ENCODE data around the gene SULT6B1.

DNA sequence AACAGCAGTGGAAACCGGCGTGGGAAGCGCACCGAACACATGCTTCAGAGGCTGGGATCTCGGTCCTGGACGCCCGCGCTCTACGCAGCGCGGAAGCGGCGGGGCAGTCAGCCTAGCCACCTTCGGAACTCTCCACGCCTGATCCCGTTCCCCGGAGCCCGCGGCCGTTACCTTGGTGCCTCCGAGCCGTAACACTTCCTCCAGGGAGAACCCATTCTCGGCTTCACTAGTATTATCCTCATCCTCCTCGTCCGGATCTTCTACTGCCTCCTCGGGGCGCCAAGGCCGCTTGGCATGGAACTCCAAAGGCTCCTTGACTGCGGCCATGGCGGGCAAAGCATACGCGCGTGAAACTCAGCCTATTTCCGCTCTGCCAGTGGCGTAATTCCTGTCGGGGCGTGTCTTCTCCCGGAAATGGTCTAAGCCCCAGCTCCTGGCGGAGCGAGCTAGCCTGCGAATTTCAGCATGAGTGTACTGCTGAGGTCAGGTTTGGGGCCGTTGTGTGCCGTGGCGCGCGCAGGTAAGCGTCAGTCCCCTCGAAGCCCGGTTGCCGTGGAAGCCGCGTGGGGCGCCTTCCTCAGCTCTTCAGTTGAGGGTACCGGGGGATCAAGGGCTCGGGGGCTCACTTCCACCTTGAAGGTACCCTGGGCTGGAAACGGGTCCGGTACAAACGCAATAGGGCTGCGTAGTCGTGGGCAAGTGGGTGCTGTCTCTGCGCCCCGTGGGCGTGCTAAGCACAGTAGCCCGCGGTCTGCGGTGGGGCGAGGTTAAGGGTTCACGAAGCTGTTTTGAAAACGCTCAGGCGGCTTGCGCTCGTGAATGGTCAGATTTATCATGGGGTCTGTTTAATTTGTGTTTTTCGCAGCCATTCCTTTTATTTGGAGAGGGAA lies 43.0 kb upstream of the SULT6B1 start, which contains the start of the genes CEBPZ and NDUFAF7:
- TF ChIP-seq POLR2AphosphoS5 (IDR thresholded peaks at IDR 0.05; ENCODE audit: low read depth, low read length) (peak; percentile 92), TAF1 (IDR thresholded peaks at IDR 0.05; ENCODE audit: borderline replicate concordance, insufficient read depth, low read length) (peak; percentile 95)
- TF ChIP-seq, protein P1, sequence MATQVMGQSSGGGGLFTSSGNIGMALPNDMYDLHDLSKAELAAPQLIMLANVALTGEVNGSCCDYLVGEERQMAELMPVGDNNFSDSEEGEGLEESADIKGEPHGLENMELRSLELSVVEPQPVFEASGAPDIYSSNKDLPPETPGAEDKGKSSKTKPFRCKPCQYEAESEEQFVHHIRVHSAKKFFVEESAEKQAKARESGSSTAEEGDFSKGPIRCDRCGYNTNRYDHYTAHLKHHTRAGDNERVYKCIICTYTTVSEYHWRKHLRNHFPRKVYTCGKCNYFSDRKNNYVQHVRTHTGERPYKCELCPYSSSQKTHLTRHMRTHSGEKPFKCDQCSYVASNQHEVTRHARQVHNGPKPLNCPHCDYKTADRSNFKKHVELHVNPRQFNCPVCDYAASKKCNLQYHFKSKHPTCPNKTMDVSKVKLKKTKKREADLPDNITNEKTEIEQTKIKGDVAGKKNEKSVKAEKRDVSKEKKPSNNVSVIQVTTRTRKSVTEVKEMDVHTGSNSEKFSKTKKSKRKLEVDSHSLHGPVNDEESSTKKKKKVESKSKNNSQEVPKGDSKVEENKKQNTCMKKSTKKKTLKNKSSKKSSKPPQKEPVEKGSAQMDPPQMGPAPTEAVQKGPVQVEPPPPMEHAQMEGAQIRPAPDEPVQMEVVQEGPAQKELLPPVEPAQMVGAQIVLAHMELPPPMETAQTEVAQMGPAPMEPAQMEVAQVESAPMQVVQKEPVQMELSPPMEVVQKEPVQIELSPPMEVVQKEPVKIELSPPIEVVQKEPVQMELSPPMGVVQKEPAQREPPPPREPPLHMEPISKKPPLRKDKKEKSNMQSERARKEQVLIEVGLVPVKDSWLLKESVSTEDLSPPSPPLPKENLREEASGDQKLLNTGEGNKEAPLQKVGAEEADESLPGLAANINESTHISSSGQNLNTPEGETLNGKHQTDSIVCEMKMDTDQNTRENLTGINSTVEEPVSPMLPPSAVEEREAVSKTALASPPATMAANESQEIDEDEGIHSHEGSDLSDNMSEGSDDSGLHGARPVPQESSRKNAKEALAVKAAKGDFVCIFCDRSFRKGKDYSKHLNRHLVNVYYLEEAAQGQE (IDR thresholded peaks at IDR 0.05; ENCODE audit: insufficient read depth in 1 of 2, low read depth in 2 of 2, low read length in 2 of 2) = peak; percentile 38 to 51; a peak in 1 of 4 replicates
